A673 (cell line): Measurements from ENCODE around the gene ACOT7. TPM values are rescaled to one million over a fixed set of nuclear protein-coding genes. Genes with fewer than 3 reads are reported as not detected.

Source experiments
- BruUV-seq: library from RNA; stranded (reverse); fragments of 400-500 nt; replicated peaks from 2 replicates; lab custom pipeline; 2021; lab: Mats Ljungman, UMichigan
- CTCF ChIA-PET: fragments of 300-600 bp; sonication (Branson Sonifier 250); formaldehyde crosslinking; loops from one replicate; lab custom pipeline; 2022; ENCODE audit warnings: antibody characterized with exemption; lab: Charles Lee
- POLR2A ChIA-PET: fragments of 300-600 bp; sonication (Branson Sonifier 250); formaldehyde crosslinking; loops from one replicate; lab custom pipeline; 2022; ENCODE audit warnings: antibody characterized with exemption; ENCODE audit not compliant: low non-redundant PET; lab: Charles Lee
- DNase-seq: peaks from one replicate; pipeline ENCODE4 v3.0.0-alpha.2; 2015; ENCODE audit warnings: low spot score
- H3K27ac ChIP-seq: fragments of 200-600 bp; sonication (generic); 2 replicates; pipeline ENCODE4 v1.5.1; 2016; ENCODE audit warnings: mixed run types, low read depth, mild to moderate bottlenecking, mixed read lengths, antibody characterized with exemption, low read length; ENCODE audit not compliant: poor library complexity, severe bottlenecking
- H3K27me3 ChIP-seq: fragments of 200-600 bp; sonication (generic); replicated peaks from 2 replicates; pipeline ENCODE4 v1.6.1; 2017; ENCODE audit warnings: mixed run types, low read depth, mild to moderate bottlenecking, mixed read lengths, antibody characterized with exemption, low read length; ENCODE audit not compliant: insufficient read depth, poor library complexity
- H3K36me3 ChIP-seq: fragments of 200-600 bp; sonication (generic); 2 replicates; pipeline ENCODE4 v1.6.1; 2016; ENCODE audit warnings: mixed run types, mild to moderate bottlenecking, mixed read lengths, antibody characterized with exemption, low read length; ENCODE audit not compliant: insufficient read depth, poor library complexity, severe bottlenecking
- H3K4me1 ChIP-seq: fragments of 200-600 bp; sonication (generic); 2 replicates; pipeline ENCODE4 v1.6.1; 2017; ENCODE audit warnings: mixed run types, mild to moderate bottlenecking, mixed read lengths, antibody characterized with exemption, low read length; ENCODE audit not compliant: insufficient read depth, poor library complexity, severe bottlenecking
- H3K4me3 ChIP-seq: fragments of 200-600 bp; sonication (generic); 2 replicates; pipeline ENCODE4 v1.5.1; 2016; ENCODE audit warnings: low read depth, mixed run types, mild to moderate bottlenecking, mixed read lengths, low read length; ENCODE audit not compliant: poor library complexity, severe bottlenecking
- H3K9me3 ChIP-seq: fragments of 200-600 bp; sonication (generic); 2 replicates; pipeline ENCODE4 v1.6.1; 2016; ENCODE audit warnings: mixed run types, low read depth, mild to moderate bottlenecking, mixed read lengths, antibody characterized with exemption, low read length; ENCODE audit not compliant: poor library complexity, severe bottlenecking
- EZH2 ChIP-seq: fragments of 200-600 bp; sonication (generic); IDR thresholded peaks from 2 replicates; pipeline ENCODE4 v1.6.1; 2017; ENCODE audit warnings: borderline replicate concordance, low read depth, mild to moderate bottlenecking, mixed read lengths, antibody characterized with exemption, low read length; ENCODE audit not compliant: poor library complexity, severe bottlenecking
- intact Hi-C: fragments of 100-400 bp; cut with micrococcal nuclease; formaldehyde crosslinking; loops from one replicate; pipeline ENCODE4 v1.10.0; 2022; ENCODE audit not compliant: unreplicated experiment
- total RNA-seq: library from RNA; stranded (reverse); gene quantifications from 2 replicates; pipeline ENCODE4 v1.2.3, GENCODE V29; 2021
- TF ChIP-seq, protein P1 (sequence below): fragments of 300-800, 200-600 bp; sonication (generic); conservative IDR thresholded peaks from 2 replicates; pipeline ENCODE4 v1.5.1; 2017; ENCODE audit warnings: low read depth, mild to moderate bottlenecking, antibody characterized with exemption, low read length, moderate library complexity, mixed read lengths

The ACOT7 gene
- total RNA-seq, 1 experiment from 2014 or later: 132 TPM

GRCh38 chr1:6237093-6237492 lies 156.5 kb downstream of the ACOT7 start:
- peaks cover 12% of the 10 kb centered on the region for H3K36me3 ChIP-seq
- H3K27ac ChIP-seq: no peak overlapping the region
- H3K27me3 ChIP-seq: peaks cover 12% of the 10 kb centered on the region
- H3K9me3 ChIP-seq: no peaks in the 10 kb centered on the region
- TF ChIP-seq, protein P1, sequence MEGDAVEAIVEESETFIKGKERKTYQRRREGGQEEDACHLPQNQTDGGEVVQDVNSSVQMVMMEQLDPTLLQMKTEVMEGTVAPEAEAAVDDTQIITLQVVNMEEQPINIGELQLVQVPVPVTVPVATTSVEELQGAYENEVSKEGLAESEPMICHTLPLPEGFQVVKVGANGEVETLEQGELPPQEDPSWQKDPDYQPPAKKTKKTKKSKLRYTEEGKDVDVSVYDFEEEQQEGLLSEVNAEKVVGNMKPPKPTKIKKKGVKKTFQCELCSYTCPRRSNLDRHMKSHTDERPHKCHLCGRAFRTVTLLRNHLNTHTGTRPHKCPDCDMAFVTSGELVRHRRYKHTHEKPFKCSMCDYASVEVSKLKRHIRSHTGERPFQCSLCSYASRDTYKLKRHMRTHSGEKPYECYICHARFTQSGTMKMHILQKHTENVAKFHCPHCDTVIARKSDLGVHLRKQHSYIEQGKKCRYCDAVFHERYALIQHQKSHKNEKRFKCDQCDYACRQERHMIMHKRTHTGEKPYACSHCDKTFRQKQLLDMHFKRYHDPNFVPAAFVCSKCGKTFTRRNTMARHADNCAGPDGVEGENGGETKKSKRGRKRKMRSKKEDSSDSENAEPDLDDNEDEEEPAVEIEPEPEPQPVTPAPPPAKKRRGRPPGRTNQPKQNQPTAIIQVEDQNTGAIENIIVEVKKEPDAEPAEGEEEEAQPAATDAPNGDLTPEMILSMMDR: no peak
- POLR2A ChIA-PET: no interaction called here
- peaks cover 9% of the 10 kb centered on the region for H3K4me1 ChIP-seq
- no peak for DNase-seq
- CTCF ChIA-PET: interaction anchor here (1.0 kb wide), 1 partner anchor 8 kb away, joined by 4 read pairs; no protein-coding TSS in a partner anchor
- no TSS peak for BruUV-seq
- no peak overlapping the region for H3K4me3 ChIP-seq
- intact Hi-C loops: no loop called here

DNA sequence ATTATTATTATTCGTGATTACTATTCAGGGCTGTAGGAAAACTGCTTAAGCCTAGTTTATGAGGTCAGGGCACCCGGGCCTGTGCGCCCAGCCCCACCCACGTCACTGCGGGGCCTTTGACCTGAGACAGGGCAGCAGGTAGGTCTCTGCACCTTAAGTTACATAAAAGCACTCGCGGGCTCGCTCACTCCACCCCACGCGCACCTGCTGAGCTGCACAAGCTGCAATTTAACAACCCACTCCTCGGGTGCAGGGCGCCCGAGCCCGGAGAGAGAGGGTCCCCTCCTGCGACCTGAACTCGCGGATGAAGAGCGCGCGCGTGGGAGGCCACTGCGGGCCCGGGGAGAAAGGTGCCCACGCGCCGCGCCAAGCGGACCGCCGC lies 158.3 kb downstream of the ACOT7 start:
- Histone ChIP-seq H3K27ac (peak overlapping the region; percentile 91), H3K4me3 (peak overlapping the region; percentile 61), H3K9me3 (no peaks in the 10 kb centered on the region), H3K4me1 (no peaks in the 10 kb centered on the region), H3K36me3 (peaks cover 30% of the 10 kb centered on the region), H3K27me3 (no peaks in the 10 kb centered on the region)
- ChIA-PET CTCF (interaction anchor here (1.1 kb wide), 1 partner anchor 249 kb away, joined by 3 read pairs; no protein-coding TSS in a partner anchor), POLR2A (no interaction called here)
- TF ChIP-seq EZH2: no peak
- TF ChIP-seq, protein P1: no peak
- intact Hi-C loops: no loop called here
- DNase-seq: no peak
- no TSS peak for BruUV-seq

- intact Hi-C loops: no loop called here
- ChIA-PET CTCF (interaction anchor here (1.1 kb wide), 1 partner anchor 250 kb away, joined by 3 read pairs; no protein-coding TSS in a partner anchor), POLR2A (no interaction called here)
- peak overlapping the region; percentile 91 for H3K27ac ChIP-seq
- BruUV-seq: no TSS peak
- H3K27me3 ChIP-seq: no peaks in the 10 kb centered on the region
- TF ChIP-seq, protein P1: no peak
- no peak for TF ChIP-seq EZH2
- no peaks in the 10 kb centered on the region for H3K4me1 ChIP-seq
- no peaks in the 10 kb centered on the region for H3K9me3 ChIP-seq
- no peak for DNase-seq
- peaks cover 36% of the 10 kb centered on the region for H3K36me3 ChIP-seq
- peak overlapping the region; percentile 61 for H3K4me3 ChIP-seq
Observed at GRCh38 chr1:6234502-6235295, 158.9 kb downstream of the ACOT7 start.
